ENCODE results near the gene SERAC1.
A peak's percentile ranks its signal among the peaks of the same experiment; 100 is the strongest.

SERAC1 gene

GRCh38 chr6:158131926-158132325 lies 36.1 kb downstream of the SERAC1 start:
- TF ChIP-seq CTCF (conservative IDR thresholded peaks at IDR 0.05; ENCODE audit: low read depth) = peak; percentile 61
- H3K27ac ChIP-seq = no peak overlapping the region
- DNase-seq (ENCODE audit: low spot score) = peak; percentile 39
- POLR2A ChIA-PET (ENCODE audit: low non-redundant PET) = no interaction called here
- CTCF ChIA-PET = interaction anchor here (0.6 to 1.2 kb wide), 8 partner anchors 16 to 653 kb away, joined by 3 to 6 read pairs (median 4); partner anchors contain the start of gene SYNJ2

GRCh38 chr6:158125271-158125670 lies 42.8 kb downstream of the SERAC1 start:
- DNase-seq (ENCODE audit: low spot score) = no peak
- POLR2A ChIA-PET (ENCODE audit: low non-redundant PET) = no interaction called here
- no peak overlapping the region for H3K27ac ChIP-seq
- TF ChIP-seq CTCF (conservative IDR thresholded peaks at IDR 0.05; ENCODE audit: low read depth) = no peak
- CTCF ChIA-PET = interaction anchor here (0.5 kb wide), 1 partner anchor 13 kb away, joined by 4 read pairs; no protein-coding TSS in a partner anchor

GRCh38 chr6:158124288-158124687 lies 43.8 kb downstream of the SERAC1 start:
- ChIA-PET POLR2A (ENCODE audit: low non-redundant PET) (no interaction called here), CTCF (interaction anchor here (0.6 kb wide), 1 partner anchor 90 kb away, joined by 3 read pairs; no protein-coding TSS in a partner anchor)
- no peak for TF ChIP-seq CTCF (conservative IDR thresholded peaks at IDR 0.05; ENCODE audit: low read depth)
- no peak overlapping the region for H3K27ac ChIP-seq
- no peak for DNase-seq (ENCODE audit: low spot score)

GRCh38 chr6:158122048-158122447 lies 46.0 kb downstream of the SERAC1 start:
- POLR2A ChIA-PET (ENCODE audit: low non-redundant PET) = no interaction called here
- CTCF ChIA-PET = no interaction called here
- DNase-seq (ENCODE audit: low spot score) = peak; percentile 62
- H3K27ac ChIP-seq = no peak overlapping the region
- no peak for TF ChIP-seq CTCF (conservative IDR thresholded peaks at IDR 0.05; ENCODE audit: low read depth)

GRCh38 chr6:158121335-158121734 lies 46.7 kb downstream of the SERAC1 start:
- H3K27ac ChIP-seq = no peak overlapping the region
- no peak for DNase-seq (ENCODE audit: low spot score)
- TF ChIP-seq CTCF (conservative IDR thresholded peaks at IDR 0.05; ENCODE audit: low read depth) = no peak
- POLR2A ChIA-PET (ENCODE audit: low non-redundant PET) = no interaction called here
- CTCF ChIA-PET = no interaction called here

- no peak overlapping the region for H3K27ac ChIP-seq
- CTCF ChIA-PET = interaction anchor here (0.7 kb wide), 1 partner anchor 1535 kb away, joined by 3 read pairs; no protein-coding TSS in a partner anchor
- no peak for DNase-seq (ENCODE audit: low spot score)
- TF ChIP-seq CTCF (conservative IDR thresholded peaks at IDR 0.05; ENCODE audit: low read depth) = no peak
- POLR2A ChIA-PET (ENCODE audit: low non-redundant PET) = no interaction called here
Measured at GRCh38 chr6:158118886-158119285, 49.2 kb downstream of the SERAC1 start.
